ENCODE measurements around the gene RNF31. TPM values are rescaled to one million over a fixed set of nuclear protein-coding genes. Genes with fewer than 3 reads are reported as not detected.
A peak's percentile ranks its signal among the peaks of the same experiment; 100 is the strongest.

The RNF31 gene
- total and polyA plus RNA-seq, 4 donors, result 31.7 to 82.4 (median 61.4) TPM

DNA sequence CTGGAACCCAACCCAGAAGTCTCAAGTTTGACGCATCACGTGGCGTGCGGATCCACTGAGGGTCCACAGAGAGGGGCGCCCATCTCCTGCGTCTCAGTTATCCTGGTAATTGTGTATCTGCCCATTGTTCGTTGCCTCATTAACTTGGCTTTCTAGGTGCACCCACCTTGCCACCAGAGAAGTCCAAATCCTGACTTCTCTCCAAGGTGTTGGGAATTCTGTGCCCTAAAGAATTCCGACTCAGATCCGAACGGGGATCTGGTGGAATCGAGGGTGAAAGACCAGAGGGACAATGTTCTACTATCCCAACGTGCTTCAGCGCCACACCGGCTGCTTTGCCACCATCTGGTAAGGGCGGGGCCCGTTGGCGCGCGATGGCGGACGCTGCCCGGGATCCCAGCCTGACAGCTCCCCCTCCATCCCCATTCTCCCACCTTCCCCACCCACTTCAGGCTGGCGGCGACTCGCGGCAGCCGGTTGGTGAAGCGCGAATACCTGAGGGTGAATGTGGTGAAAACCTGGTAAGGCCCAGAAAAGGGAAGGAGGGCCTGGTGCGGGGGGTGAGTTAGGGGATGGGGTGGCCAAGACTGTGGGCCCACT is 25.1 kb downstream of the RNF31 start:
- no peak for ATAC-seq (ENCODE audit: insufficient read depth, low FRiP score)
- H3K36me3 ChIP-seq (ENCODE audit: control insufficient read depth in 4 of 4, insufficient read depth in 4 of 4, low read length in 4 of 4), result peaks cover 4 to 29% (median 7%) of the 10 kb centered on the region in 4 donors
- H3K27ac ChIP-seq (ENCODE audit: low read depth in 1 of 2, low read length in 1 of 2), result peak overlapping the region in 1 of 2 donors; percentile 22
- peak overlapping the region; percentile 12 for H3K4me3 ChIP-seq
- no peaks in the 10 kb centered on the region for H3K9me3 ChIP-seq (ENCODE audit: control insufficient read depth in 4 of 4, insufficient read depth in 3 of 4, low read length in 3 of 4)
- DNase-seq, result peak in 2 of 3 donors; percentile 22 to 34
- 22 to 41% methylated on average over 30 of the region's 30 CpGs for WGBS, 2 donors
- TF ChIP-seq, protein P1, sequence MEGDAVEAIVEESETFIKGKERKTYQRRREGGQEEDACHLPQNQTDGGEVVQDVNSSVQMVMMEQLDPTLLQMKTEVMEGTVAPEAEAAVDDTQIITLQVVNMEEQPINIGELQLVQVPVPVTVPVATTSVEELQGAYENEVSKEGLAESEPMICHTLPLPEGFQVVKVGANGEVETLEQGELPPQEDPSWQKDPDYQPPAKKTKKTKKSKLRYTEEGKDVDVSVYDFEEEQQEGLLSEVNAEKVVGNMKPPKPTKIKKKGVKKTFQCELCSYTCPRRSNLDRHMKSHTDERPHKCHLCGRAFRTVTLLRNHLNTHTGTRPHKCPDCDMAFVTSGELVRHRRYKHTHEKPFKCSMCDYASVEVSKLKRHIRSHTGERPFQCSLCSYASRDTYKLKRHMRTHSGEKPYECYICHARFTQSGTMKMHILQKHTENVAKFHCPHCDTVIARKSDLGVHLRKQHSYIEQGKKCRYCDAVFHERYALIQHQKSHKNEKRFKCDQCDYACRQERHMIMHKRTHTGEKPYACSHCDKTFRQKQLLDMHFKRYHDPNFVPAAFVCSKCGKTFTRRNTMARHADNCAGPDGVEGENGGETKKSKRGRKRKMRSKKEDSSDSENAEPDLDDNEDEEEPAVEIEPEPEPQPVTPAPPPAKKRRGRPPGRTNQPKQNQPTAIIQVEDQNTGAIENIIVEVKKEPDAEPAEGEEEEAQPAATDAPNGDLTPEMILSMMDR (IDR thresholded peaks at IDR 0.05; ENCODE audit: control extremely low read depth, extremely low read depth), result no peak
- H3K4me1 ChIP-seq (ENCODE audit: control insufficient read depth in 5 of 5, insufficient read depth in 5 of 5, low read length in 5 of 5), result peaks cover 0 to 14% (median 4%) of the 10 kb centered on the region in 5 donors
- no peaks in the 10 kb centered on the region for H3K27me3 ChIP-seq (ENCODE audit: control insufficient read depth in 3 of 3, insufficient read depth in 3 of 3, low read length in 2 of 3)
- no peak overlapping the region for H3K9ac ChIP-seq (ENCODE audit: insufficient read depth in 1 of 2, low read length in 2 of 2)

DNA sequence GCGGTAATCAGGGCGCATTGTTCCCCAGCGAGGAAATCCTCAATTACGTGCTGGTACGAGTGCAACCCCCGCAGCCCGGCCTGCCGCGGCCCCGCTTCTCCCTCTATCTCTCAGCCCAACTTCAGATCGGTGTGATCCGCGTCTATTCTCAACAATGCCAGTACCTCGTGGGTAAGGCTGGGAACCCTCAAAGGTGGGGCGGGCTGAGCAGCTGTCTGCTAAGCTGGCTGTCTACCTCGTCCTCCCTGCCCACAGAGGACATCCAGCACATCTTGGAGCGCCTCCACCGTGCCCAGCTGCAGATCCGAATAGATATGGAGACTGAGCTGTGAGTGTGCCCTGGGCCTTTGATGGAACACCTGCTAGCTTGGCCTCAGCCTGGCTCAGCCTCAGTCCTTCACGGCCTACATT is 25.6 kb downstream of the RNF31 start:
- no peak overlapping the region for H3K9ac ChIP-seq (ENCODE audit: insufficient read depth in 1 of 2, low read length in 2 of 2)
- H3K27me3 ChIP-seq (ENCODE audit: control insufficient read depth in 3 of 3, insufficient read depth in 3 of 3, low read length in 2 of 3), result no peaks in the 10 kb centered on the region
- H3K4me1 ChIP-seq (ENCODE audit: control insufficient read depth in 5 of 5, insufficient read depth in 5 of 5, low read length in 5 of 5), result peaks cover 0 to 14% (median 4%) of the 10 kb centered on the region in 5 donors
- no peaks in the 10 kb centered on the region for H3K9me3 ChIP-seq (ENCODE audit: control insufficient read depth in 4 of 4, insufficient read depth in 3 of 4, low read length in 3 of 4)
- peaks cover 0 to 30% (median 4%) of the 10 kb centered on the region in 4 donors for H3K36me3 ChIP-seq (ENCODE audit: control insufficient read depth in 4 of 4, insufficient read depth in 4 of 4, low read length in 4 of 4)
- DNase-seq, result no peak
- H3K4me3 ChIP-seq, result no peak overlapping the region
- TF ChIP-seq, protein P1 (IDR thresholded peaks at IDR 0.05; ENCODE audit: control extremely low read depth, extremely low read depth), result no peak
- no peak for ATAC-seq (ENCODE audit: insufficient read depth, low FRiP score)
- 69 to 72% methylated on average over 20 of the region's 20 CpGs for WGBS, 2 donors
- H3K27ac ChIP-seq (ENCODE audit: low read depth in 1 of 2, low read length in 1 of 2), result no peak overlapping the region

GRCh38 chr14:24176599-24176998 is 29.3 kb downstream of the RNF31 start:
- Histone ChIP-seq H3K4me3 (no peak overlapping the region), H3K27me3 (ENCODE audit: control insufficient read depth in 3 of 3, insufficient read depth in 3 of 3, low read length in 2 of 3) (no peaks in the 10 kb centered on the region), H3K9me3 (ENCODE audit: control insufficient read depth in 4 of 4, insufficient read depth in 3 of 4, low read length in 3 of 4) (no peaks in the 10 kb centered on the region), H3K4me1 (ENCODE audit: control insufficient read depth in 5 of 5, insufficient read depth in 5 of 5, low read length in 5 of 5) (peaks cover 0 to 14% (median 4%) of the 10 kb centered on the region in 5 donors), H3K9ac (ENCODE audit: insufficient read depth in 1 of 2, low read length in 2 of 2) (no peak overlapping the region), H3K27ac (ENCODE audit: low read depth in 1 of 2, low read length in 1 of 2) (no peak overlapping the region), H3K36me3 (ENCODE audit: control insufficient read depth in 4 of 4, insufficient read depth in 4 of 4, low read length in 4 of 4) (peaks cover 0 to 65% (median 3%) of the 10 kb centered on the region in 4 donors)
- TF ChIP-seq, protein P1 (IDR thresholded peaks at IDR 0.05; ENCODE audit: control extremely low read depth, extremely low read depth), result no peak
- ATAC-seq (ENCODE audit: insufficient read depth, low FRiP score) (no peak), DNase-seq (no peak)
- WGBS, 2 donors, result 96 to 98% methylated on average over 5 of the region's 5 CpGs

Measured in lung (tissue), 12 donors.